PC-3 (cell line): ENCODE data around the gene WNK1.
"Not testable (repeated sequence)": the region's sequence is repeated elsewhere in the genome, so short reads cannot be mapped to it uniquely, and the experiment has no call there.

Source experiments
- EZH2 ChIP-seq: fragments of 300-600 bp; sonication (generic); IDR thresholded peaks from one replicate; pipeline ENCODE4 v1.6.1; 2017; ENCODE audit warnings: antibody characterized with exemption, mild to moderate bottlenecking, low read length; ENCODE audit not compliant: unreplicated experiment
- EZH2phosphoT487 ChIP-seq: fragments of 300-600 bp; sonication (generic); IDR thresholded peaks from 2 replicates; pipeline ENCODE4 v1.6.1; 2018; ENCODE audit warnings: mild to moderate bottlenecking, antibody characterized with exemption, low read length, borderline replicate concordance
- TF ChIP-seq, protein P1 (sequence below): fragments of 300-600 bp; sonication (generic); conservative IDR thresholded peaks from 2 replicates; pipeline ENCODE4 v1.5.1; 2017; ENCODE audit warnings: antibody characterized with exemption, low read depth, mild to moderate bottlenecking, low read length

DNA sequence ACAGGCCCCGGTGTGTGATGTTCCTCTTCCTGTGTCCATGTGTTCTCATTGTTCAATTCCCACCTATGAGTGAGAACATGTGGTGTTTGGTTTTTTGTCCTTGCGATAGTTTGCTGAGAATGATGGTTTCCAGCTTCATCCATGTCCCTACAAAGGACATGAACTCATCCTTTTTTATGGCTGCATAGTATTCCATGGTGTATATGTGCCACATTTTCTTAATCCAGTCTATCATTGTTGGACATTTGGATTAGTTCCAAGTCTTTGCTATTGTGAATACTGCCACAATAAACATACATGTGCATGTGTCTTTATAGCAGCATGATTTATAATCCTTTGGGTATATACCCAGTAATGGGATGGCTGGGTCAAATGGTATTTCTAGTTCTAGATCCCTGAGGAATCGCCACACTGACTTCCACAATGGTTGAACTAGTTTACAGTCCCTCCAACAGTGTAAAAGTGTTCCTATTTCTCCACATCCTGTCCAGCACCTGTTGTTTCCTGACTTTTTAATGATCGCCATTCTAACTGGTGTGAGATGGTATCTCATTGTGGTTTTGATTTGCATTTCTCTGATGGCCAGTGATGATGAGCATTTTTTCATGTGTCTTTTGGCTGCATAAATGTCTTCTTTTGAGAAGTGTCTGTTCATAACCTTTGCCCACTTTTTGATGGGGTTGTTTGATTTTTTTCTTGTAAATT, 97.5 kb downstream of the WNK1 start:
- TF ChIP-seq, protein P1, sequence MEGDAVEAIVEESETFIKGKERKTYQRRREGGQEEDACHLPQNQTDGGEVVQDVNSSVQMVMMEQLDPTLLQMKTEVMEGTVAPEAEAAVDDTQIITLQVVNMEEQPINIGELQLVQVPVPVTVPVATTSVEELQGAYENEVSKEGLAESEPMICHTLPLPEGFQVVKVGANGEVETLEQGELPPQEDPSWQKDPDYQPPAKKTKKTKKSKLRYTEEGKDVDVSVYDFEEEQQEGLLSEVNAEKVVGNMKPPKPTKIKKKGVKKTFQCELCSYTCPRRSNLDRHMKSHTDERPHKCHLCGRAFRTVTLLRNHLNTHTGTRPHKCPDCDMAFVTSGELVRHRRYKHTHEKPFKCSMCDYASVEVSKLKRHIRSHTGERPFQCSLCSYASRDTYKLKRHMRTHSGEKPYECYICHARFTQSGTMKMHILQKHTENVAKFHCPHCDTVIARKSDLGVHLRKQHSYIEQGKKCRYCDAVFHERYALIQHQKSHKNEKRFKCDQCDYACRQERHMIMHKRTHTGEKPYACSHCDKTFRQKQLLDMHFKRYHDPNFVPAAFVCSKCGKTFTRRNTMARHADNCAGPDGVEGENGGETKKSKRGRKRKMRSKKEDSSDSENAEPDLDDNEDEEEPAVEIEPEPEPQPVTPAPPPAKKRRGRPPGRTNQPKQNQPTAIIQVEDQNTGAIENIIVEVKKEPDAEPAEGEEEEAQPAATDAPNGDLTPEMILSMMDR, result not testable (repeated sequence)
- TF ChIP-seq EZH2, EZH2phosphoT487: not testable (repeated sequence)
